ENCODE results near the gene HMGB2. TPM values are rescaled to one million over a fixed set of nuclear protein-coding genes. Genes with fewer than 3 reads are reported as not detected.

The HMGB2 gene
- total RNA-seq, 2 experiments from 2014 or later, result 592 to 620 TPM

DNA sequence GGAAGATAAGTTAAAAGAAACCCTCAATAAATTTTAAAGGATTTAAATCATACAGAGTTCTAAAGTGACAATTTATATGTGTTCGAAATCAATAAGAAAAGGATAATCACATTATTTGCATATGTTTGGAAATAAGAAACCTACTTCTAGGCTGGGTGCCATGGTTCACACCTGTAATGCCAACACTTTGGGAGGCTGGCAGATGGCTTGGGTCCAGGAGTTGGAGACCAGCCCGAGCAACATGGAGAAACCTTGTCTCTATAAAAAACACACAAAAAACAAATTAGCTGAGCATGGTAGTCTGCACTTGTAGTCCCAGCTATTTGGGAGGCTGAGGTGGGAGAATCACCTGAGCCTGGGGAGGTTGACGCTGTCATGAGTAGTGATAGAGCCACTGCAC is 28.5 kb upstream of the HMGB2 start:
- POLR2A ChIA-PET, result no interaction called here

DNA sequence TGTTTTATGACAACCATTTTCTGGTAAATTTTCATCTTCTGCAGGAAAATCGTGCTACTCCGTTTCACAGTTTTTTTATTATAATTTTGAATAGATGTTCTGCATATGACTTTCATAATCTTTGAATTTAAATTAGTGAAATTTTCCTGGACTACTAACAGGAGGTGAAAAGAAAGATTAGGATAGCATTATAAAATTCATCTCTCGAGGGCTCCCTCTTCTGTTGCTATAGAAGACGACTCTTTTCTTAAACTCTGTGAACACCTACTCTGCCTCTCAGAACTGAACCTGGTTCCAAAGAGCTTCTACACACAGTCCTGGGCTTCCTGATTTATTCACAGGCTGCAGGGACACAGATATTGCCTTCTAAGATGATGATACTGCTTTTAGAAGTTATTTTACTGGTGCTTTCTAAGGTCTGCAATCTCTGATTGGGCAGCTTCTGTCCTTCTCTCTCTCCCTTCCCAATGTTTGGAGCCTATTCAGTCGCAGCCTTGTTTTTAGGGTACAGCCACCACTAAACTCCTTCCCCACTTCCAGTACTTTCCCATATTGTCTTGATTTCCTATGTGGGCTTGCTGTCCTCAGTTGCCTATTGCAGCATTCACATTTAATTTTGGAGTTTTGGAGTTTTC is 26.5 kb upstream of the HMGB2 start:
- H3K36me3 Mint-ChIP-seq, result peaks cover 11% of the 10 kb centered on the region
- DNase-seq, result no peak
- H3K27ac Mint-ChIP-seq, result no peak overlapping the region
- peaks cover 14% of the 10 kb centered on the region for H3K4me1 Mint-ChIP-seq
- no peaks in the 10 kb centered on the region for H3K9me3 Mint-ChIP-seq
- no peak overlapping the region for H3K4me3 Mint-ChIP-seq
- POLR2A ChIA-PET, result interaction anchor here (0.9 to 1.0 kb wide), 2 partner anchors 9 to 26 kb away, joined by 3 to 4 read pairs; partner anchors contain the start of gene HMGB2
- no peak for ATAC-seq (ENCODE audit: low read depth)
- peaks cover 3% of the 10 kb centered on the region for H3K27me3 Mint-ChIP-seq

More for the DNA sequence above, 28.5 kb upstream of the HMGB2 start:
- H3K4me1 Mint-ChIP-seq, result peaks cover 28% of the 10 kb centered on the region
- H3K4me3 Mint-ChIP-seq, result no peak overlapping the region
- H3K36me3 Mint-ChIP-seq, result peaks cover 15% of the 10 kb centered on the region
- no peak overlapping the region for H3K27ac Mint-ChIP-seq
- ATAC-seq (ENCODE audit: low read depth) (no peak), DNase-seq (no peak)
- no peaks in the 10 kb centered on the region for H3K9me3 Mint-ChIP-seq
- H3K27me3 Mint-ChIP-seq, result peaks cover 3% of the 10 kb centered on the region

DNA sequence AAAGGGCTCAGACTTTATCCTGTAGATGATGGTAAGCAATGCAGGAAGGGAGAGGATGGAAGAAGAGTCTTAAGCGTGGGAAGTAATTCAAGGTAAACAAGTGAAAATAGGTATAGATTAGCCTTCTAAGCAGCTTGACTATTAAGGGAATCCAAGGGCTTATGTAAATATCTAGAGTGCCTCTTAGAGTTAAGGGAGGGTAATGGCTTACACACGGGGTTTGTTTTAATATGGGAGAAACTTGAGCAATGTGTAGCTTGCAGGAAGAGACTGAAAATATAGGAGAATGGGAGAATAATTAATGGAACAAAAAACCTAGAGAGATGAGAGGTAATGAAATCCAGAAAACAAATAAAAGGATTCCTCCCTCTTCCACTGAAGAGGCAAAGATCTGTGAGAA is 23.8 kb upstream of the HMGB2 start:
- no peak overlapping the region for H3K27ac Mint-ChIP-seq
- H3K4me3 Mint-ChIP-seq, result no peak overlapping the region
- no peaks in the 10 kb centered on the region for H3K9me3 Mint-ChIP-seq
- no peaks in the 10 kb centered on the region for H3K36me3 Mint-ChIP-seq
- ATAC-seq (ENCODE audit: low read depth) (no peak), DNase-seq (no peak)
- peaks cover 4% of the 10 kb centered on the region for H3K4me1 Mint-ChIP-seq
- POLR2A ChIA-PET, result interaction anchor here (1.2 kb wide), 1 partner anchor 23 kb away, joined by 4 read pairs; no protein-coding TSS in a partner anchor
- H3K27me3 Mint-ChIP-seq, result peaks cover 15% of the 10 kb centered on the region

- Mint-ChIP-seq H3K9me3 (no peaks in the 10 kb centered on the region), H3K4me3 (no peak overlapping the region), H3K4me1 (no peaks in the 10 kb centered on the region), H3K27me3 (peaks cover 25% of the 10 kb centered on the region), H3K36me3 (peaks cover 2% of the 10 kb centered on the region), H3K27ac (no peak overlapping the region)
- ATAC-seq (ENCODE audit: low read depth) (no peak), DNase-seq (no peak)
- POLR2A ChIA-PET, result interaction anchor here (0.7 to 2.0 kb wide), 2 partner anchors 13 to 14 kb away, joined by 3 to 5 read pairs; partner anchors contain the start of gene HMGB2
Observed at GRCh38 chr4:173347467-173347866, 13.3 kb upstream of the HMGB2 start.

- DNase-seq (no peak), ATAC-seq (ENCODE audit: low read depth) (no peak)
- H3K9me3 Mint-ChIP-seq, result no peaks in the 10 kb centered on the region
- peaks cover 29% of the 10 kb centered on the region for H3K27me3 Mint-ChIP-seq
- POLR2A ChIA-PET, result interaction anchor here (1.1 to 2.0 kb wide), 2 partner anchors 12 to 13 kb away, joined by 3 to 5 read pairs; partner anchors contain the start of gene HMGB2
- no peaks in the 10 kb centered on the region for H3K4me1 Mint-ChIP-seq
- H3K36me3 Mint-ChIP-seq, result peaks cover 2% of the 10 kb centered on the region
- no peak overlapping the region for H3K4me3 Mint-ChIP-seq
- no peak overlapping the region for H3K27ac Mint-ChIP-seq
Observed at GRCh38 chr4:173346074-173346473, 11.9 kb upstream of the HMGB2 start.

DNA sequence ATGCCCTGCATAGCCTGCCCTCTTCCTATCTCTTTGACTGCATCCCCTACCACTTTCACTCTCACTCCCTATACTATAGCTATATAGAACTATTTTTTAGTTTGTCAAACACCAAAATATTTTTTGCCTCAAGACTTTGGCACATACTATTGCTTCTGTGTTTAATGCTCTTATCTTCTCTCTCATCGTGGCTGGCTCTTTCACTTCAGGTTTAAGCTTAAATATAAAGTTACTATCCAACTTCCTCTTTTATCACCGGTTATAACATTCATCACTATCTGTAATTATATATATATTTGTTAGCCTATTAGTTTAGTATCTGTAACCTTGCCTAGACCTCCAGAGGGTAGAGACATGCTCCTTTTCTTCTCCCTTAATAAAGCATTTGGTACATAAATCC is 11.5 kb upstream of the HMGB2 start:
- Mint-ChIP-seq H3K36me3 (peaks cover 2% of the 10 kb centered on the region), H3K9me3 (no peaks in the 10 kb centered on the region), H3K4me3 (no peak overlapping the region), H3K27me3 (peaks cover 33% of the 10 kb centered on the region), H3K4me1 (no peaks in the 10 kb centered on the region), H3K27ac (no peak overlapping the region)
- no peak for DNase-seq
- POLR2A ChIA-PET, result no interaction called here
- no peak for ATAC-seq (ENCODE audit: low read depth)

DNA sequence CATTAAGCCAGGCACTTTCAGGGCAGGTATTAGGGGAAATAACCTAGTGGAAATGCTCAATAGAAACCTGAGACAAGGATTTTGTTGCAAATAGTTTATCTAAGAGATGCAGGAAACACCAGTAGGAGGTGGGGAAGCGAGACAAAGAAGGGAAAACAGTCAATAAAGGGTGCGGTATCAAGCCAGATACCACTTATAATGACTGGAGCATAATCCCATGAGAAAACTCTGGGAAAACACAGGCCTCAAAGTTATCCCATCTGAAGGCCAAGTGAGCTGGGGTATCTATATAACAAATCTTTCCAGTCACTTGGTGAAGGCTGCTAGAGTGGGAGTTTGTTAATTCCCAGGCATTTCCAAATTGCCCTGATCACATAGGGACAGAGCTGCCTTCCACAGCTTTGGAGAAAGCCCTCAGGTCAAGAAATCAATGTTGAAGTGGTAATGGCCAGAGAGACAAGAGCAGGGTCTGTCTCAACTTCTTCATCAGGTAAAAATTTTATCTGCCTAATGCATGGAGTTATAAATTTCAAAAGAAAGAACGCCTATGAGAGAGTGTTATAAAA is 9.8 kb upstream of the HMGB2 start:
- Mint-ChIP-seq H3K4me1 (no peaks in the 10 kb centered on the region), H3K9me3 (no peaks in the 10 kb centered on the region), H3K4me3 (no peak overlapping the region), H3K27ac (no peak overlapping the region), H3K27me3 (peaks cover 35% of the 10 kb centered on the region), H3K36me3 (no peaks in the 10 kb centered on the region)
- no peak for DNase-seq
- POLR2A ChIA-PET, result no interaction called here
- no peak for ATAC-seq (ENCODE audit: low read depth)

DNA sequence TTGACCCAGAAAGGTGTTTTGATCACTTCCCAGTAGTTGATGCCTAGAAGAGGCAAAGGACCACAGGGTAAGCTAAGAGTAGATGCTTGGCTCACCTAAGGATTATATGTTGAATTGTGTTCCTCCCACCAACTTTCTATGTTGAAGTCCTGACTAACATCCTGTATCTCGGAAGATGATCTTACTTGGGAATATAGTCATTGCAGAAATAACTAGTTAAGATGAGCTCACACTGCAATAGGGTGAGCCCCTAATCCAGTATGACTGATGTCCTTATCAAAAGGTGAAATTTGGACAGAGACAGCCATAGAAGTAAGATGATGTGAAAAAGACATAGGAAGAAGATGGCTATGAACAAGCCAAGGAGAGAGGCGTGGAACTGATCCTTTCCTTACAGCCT is 3.3 kb upstream of the HMGB2 start:
- no peak for ATAC-seq (ENCODE audit: low read depth)
- DNase-seq, result no peak
- Mint-ChIP-seq H3K4me3 (no peak overlapping the region), H3K4me1 (peaks cover 15% of the 10 kb centered on the region), H3K9me3 (no peaks in the 10 kb centered on the region), H3K27ac (no peak overlapping the region), H3K27me3 (peaks cover 16% of the 10 kb centered on the region), H3K36me3 (peaks cover 16% of the 10 kb centered on the region)
- POLR2A ChIA-PET, result interaction anchor here (10.0 kb wide), 1 partner anchor 33 kb away, joined by 404 read pairs; the partner anchor contains the start of gene SAP30

- POLR2A ChIA-PET, result interaction anchor here (0.6 to 10.0 kb wide), 19 partner anchors 9 to 949 kb away, joined by 3 to 404 read pairs (median 4); partner anchors contain the start of genes CEP44, GALNT7 and SAP30
- Mint-ChIP-seq H3K4me3 (peak overlapping the region; percentile 98), H3K4me1 (peaks cover 28% of the 10 kb centered on the region), H3K27ac (peak overlapping the region; percentile 99), H3K36me3 (peaks cover 34% of the 10 kb centered on the region), H3K27me3 (peaks cover 2% of the 10 kb centered on the region), H3K9me3 (no peaks in the 10 kb centered on the region)
- DNase-seq (peak; percentile 68), ATAC-seq (ENCODE audit: low read depth) (peak; percentile 11)
Observed at GRCh38 chr4:173334891-173335752, 964 bp upstream of the HMGB2 start.

DNA sequence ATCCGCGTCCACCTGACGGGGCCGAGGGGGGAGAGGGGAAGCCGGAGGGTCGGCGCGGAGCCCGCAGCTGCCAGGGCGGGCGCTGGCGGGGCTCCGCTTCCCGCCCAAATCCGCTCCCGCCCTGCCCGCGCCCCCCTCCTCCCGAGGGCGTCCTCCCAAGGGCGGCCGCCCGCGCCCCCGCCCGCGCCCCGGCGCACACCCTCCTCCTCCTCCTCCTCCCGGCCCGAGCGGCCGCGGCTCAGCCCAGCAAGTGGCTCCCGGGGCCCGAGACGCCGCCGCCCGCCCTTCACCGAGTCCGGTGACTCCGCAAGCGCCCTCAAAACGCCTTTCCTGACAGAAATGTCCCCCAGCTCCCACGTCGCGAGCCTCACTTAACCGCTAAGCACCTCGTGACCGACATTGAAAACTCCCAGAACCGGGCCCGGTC is 487 bp downstream of the HMGB2 start:
- Mint-ChIP-seq H3K27me3 (no peaks in the 10 kb centered on the region), H3K4me3 (peak overlapping the region; percentile 98), H3K9me3 (no peaks in the 10 kb centered on the region), H3K27ac (peak overlapping the region; percentile 99), H3K4me1 (peaks cover 31% of the 10 kb centered on the region), H3K36me3 (peaks cover 42% of the 10 kb centered on the region)
- ATAC-seq (ENCODE audit: low read depth), result peak; percentile 3
- DNase-seq, result no peak
- POLR2A ChIA-PET, result interaction anchor here (0.5 to 10.0 kb wide), 14 partner anchors 9 to 950 kb away, joined by 3 to 404 read pairs (median 5); partner anchors contain the start of genes CEP44, GALNT7 and SAP30

- no peak for ATAC-seq (ENCODE audit: low read depth)
Observed at GRCh38 chr4:173332963-173333657, 1.0 kb downstream of the HMGB2 start.

DNA sequence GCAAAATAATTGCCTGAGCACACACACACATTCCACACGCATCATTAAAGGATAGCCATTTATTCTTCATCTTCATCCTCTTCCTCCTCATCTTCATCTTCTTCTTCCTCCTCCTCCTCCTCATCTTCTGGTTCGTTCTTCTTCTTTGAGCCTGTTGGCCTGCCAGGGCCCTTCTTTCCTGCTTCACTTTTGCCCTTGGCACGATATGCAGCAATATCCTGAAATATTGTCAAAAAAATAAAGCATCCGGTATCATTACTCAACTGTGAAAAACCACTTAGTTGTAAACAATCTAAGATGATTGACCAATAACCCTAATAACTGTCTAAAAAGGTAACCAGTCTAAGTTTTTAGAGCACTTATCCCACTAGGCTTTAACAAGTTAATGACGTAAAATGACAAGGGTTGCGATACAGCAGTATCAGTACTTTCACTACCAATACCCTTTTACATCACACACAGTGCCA is 2.1 kb downstream of the HMGB2 start:
- ATAC-seq (ENCODE audit: low read depth) (no peak), DNase-seq (no peak)
- peaks cover 43% of the 10 kb centered on the region for H3K36me3 Mint-ChIP-seq
- H3K4me1 Mint-ChIP-seq, result peaks cover 24% of the 10 kb centered on the region
- H3K27me3 Mint-ChIP-seq, result no peaks in the 10 kb centered on the region
- POLR2A ChIA-PET, result interaction anchor here (10.0 kb wide), 1 partner anchor 38 kb away, joined by 404 read pairs; the partner anchor contains the start of gene SAP30
- peak overlapping the region; percentile 92 for H3K4me3 Mint-ChIP-seq
- H3K9me3 Mint-ChIP-seq, result no peaks in the 10 kb centered on the region
- H3K27ac Mint-ChIP-seq, result peak overlapping the region; percentile 86

More at GRCh38 chr4:173332963-173333657, 1.0 kb downstream of the HMGB2 start:
- Mint-ChIP-seq H3K36me3 (peaks cover 42% of the 10 kb centered on the region), H3K27me3 (no peaks in the 10 kb centered on the region), H3K27ac (peak overlapping the region; percentile 86), H3K4me1 (peaks cover 31% of the 10 kb centered on the region), H3K9me3 (no peaks in the 10 kb centered on the region), H3K4me3 (peak overlapping the region; percentile 92)
- no peak for DNase-seq
- POLR2A ChIA-PET, result interaction anchor here (0.5 to 10.0 kb wide), 10 partner anchors 9 to 166 kb away, joined by 3 to 404 read pairs (median 7); partner anchors contain the start of genes GALNT7 and SAP30
